PC-3 (cell line): Measurements from ENCODE around the gene SMOC2.

Source experiments
- CTCF ChIP-seq: fragments of 300-600 bp; sonication (generic); conservative IDR thresholded peaks from 2 replicates; pipeline ENCODE4 v1.5.1; 2017; ENCODE audit warnings: antibody characterized with exemption, low read depth, mild to moderate bottlenecking, low read length
- EZH2 ChIP-seq: fragments of 300-600 bp; sonication (generic); IDR thresholded peaks from one replicate; pipeline ENCODE4 v1.6.1; 2017; ENCODE audit warnings: antibody characterized with exemption, mild to moderate bottlenecking, low read length; ENCODE audit not compliant: unreplicated experiment
- EZH2phosphoT487 ChIP-seq: fragments of 300-600 bp; sonication (generic); IDR thresholded peaks from 2 replicates; pipeline ENCODE4 v1.6.1; 2018; ENCODE audit warnings: mild to moderate bottlenecking, antibody characterized with exemption, low read length, borderline replicate concordance

GRCh38 chr6:168584671-168585070 lies 143.7 kb downstream of the SMOC2 start:
- TF ChIP-seq CTCF (no peak), EZH2phosphoT487 (no peak), EZH2 (no peak)
